ENCODE data around the gene INHA.
A peak's percentile ranks its signal among the peaks of the same experiment; 100 is the strongest.

Gene INHA

GRCh38 chr2:219544567-219544966 is 27.5 kb upstream of the INHA start:
- no peak for TF ChIP-seq CTCF (IDR thresholded peaks at IDR 0.05; ENCODE audit: low read depth, low read length, missing control alignments)
- no peak for DNase-seq (ENCODE audit: low read depth)
- in situ Hi-C loops (cut with HindIII; ENCODE audit: low sequenced_read_pairs) = loop anchor here (5.0 to 25.0 kb wide), 2 partner anchors 103 to 132 kb away; partner anchors contain the start of gene DES
- H3K4me3 ChIP-seq (ENCODE audit: low read depth, low read length) = peak overlapping the region; percentile 77

- no peak for DNase-seq (ENCODE audit: low read depth)
- TF ChIP-seq CTCF (IDR thresholded peaks at IDR 0.05; ENCODE audit: low read depth, low read length, missing control alignments) = no peak
- H3K4me3 ChIP-seq (ENCODE audit: low read depth, low read length) = no peak overlapping the region
- in situ Hi-C loops (cut with HindIII; ENCODE audit: low sequenced_read_pairs) = loop anchor here (25.0 kb wide), 1 partner anchor 133 kb away; the partner anchor contains the start of gene DES
Measured at GRCh38 chr2:219545295-219545942, 26.7 kb upstream of the INHA start.

- no peak for DNase-seq (ENCODE audit: low read depth)
- in situ Hi-C loops (cut with HindIII; ENCODE audit: low sequenced_read_pairs) = loop anchor here (25.0 kb wide), 1 partner anchor 134 kb away; the partner anchor contains the start of gene DES
- no peak for TF ChIP-seq CTCF (IDR thresholded peaks at IDR 0.05; ENCODE audit: low read depth, low read length, missing control alignments)
- H3K4me3 ChIP-seq (ENCODE audit: low read depth, low read length) = no peak overlapping the region
Measured at GRCh38 chr2:219545943-219546352, 26.2 kb upstream of the INHA start.

GRCh38 chr2:219547621-219548020 is 24.5 kb upstream of the INHA start:
- in situ Hi-C loops (cut with HindIII; ENCODE audit: low sequenced_read_pairs) = loop anchor here (25.0 kb wide), 1 partner anchor 135 kb away; the partner anchor contains the start of gene DES

GRCh38 chr2:219548990-219549389 is 23.1 kb upstream of the INHA start:
- H3K4me3 ChIP-seq (ENCODE audit: low read depth, low read length) = no peak overlapping the region
- no peak for TF ChIP-seq CTCF (IDR thresholded peaks at IDR 0.05; ENCODE audit: low read depth, low read length, missing control alignments)
- in situ Hi-C loops (cut with HindIII; ENCODE audit: low sequenced_read_pairs) = loop anchor here (25.0 kb wide), 1 partner anchor 137 kb away; the partner anchor contains the start of gene DES
- DNase-seq (ENCODE audit: low read depth) = no peak

More at GRCh38 chr2:219547621-219548020, 24.5 kb upstream of the INHA start:
- no peak overlapping the region for H3K4me3 ChIP-seq (ENCODE audit: low read depth, low read length)
- TF ChIP-seq CTCF (IDR thresholded peaks at IDR 0.05; ENCODE audit: low read depth, low read length, missing control alignments) = no peak
- DNase-seq (ENCODE audit: low read depth) = no peak

GRCh38 chr2:219549619-219550018 is 22.5 kb upstream of the INHA start:
- no peak overlapping the region for H3K4me3 ChIP-seq (ENCODE audit: low read depth, low read length)
- TF ChIP-seq CTCF (IDR thresholded peaks at IDR 0.05; ENCODE audit: low read depth, low read length, missing control alignments) = no peak
- in situ Hi-C loops (cut with HindIII; ENCODE audit: low sequenced_read_pairs) = loop anchor here (25.0 kb wide), 1 partner anchor 137 kb away; the partner anchor contains the start of gene DES
- no peak for DNase-seq (ENCODE audit: low read depth)
